Fibroblast of the aortic adventitia (primary cell): ENCODE measurements around the gene GLYATL1B. TPM values are rescaled to one million over a fixed set of nuclear protein-coding genes. Genes with fewer than 3 reads are reported as not detected.

Source experiments
- DNase-seq: peaks from one replicate; pipeline ENCODE4 v3.0.0-alpha.2; 2010; ENCODE audit warnings: low read depth
- H3K4me3 ChIP-seq: 2 replicates; pipeline ENCODE4 v1.5.1; 2011; ENCODE audit warnings: low read depth, mild to moderate bottlenecking, control low read depth, low read length, moderate library complexity
- CTCF ChIP-seq: IDR thresholded peaks from 2 replicates; pipeline ENCODE4 v1.5.1; 2011; ENCODE audit warnings: mild to moderate bottlenecking, low read length, control low read depth, inconsistent platforms; ENCODE audit not compliant: insufficient read depth
- total RNA-seq: library from RNA; depleted of rRNA; stranded (reverse); fragments of >200 nt; gene quantifications from 2 replicates; pipeline ENCODE4 v1.2.3, GENCODE V29; 2012; ENCODE audit warnings: low replicate concordance

The GLYATL1B gene
- total RNA-seq, 1 donor: not detected

GRCh38 chr11:59137190-59137589, 51.1 kb downstream of the GLYATL1B start:
- no peak overlapping the region for H3K4me3 ChIP-seq
- no peak for DNase-seq
- no peak for TF ChIP-seq CTCF

GRCh38 chr11:59138643-59139042, 52.5 kb downstream of the GLYATL1B start:
- peak; percentile 3 for DNase-seq
- no peak for TF ChIP-seq CTCF
- H3K4me3 ChIP-seq: no peak overlapping the region

GRCh38 chr11:59141191-59141590, 55.1 kb downstream of the GLYATL1B start:
- DNase-seq: no peak

GRCh38 chr11:59141673-59142460, 55.8 kb downstream of the GLYATL1B start:
- DNase-seq: peak; percentile 61
- H3K4me3 ChIP-seq: peak overlapping the region; percentile 88
- TF ChIP-seq CTCF: no peak

More at GRCh38 chr11:59141191-59141590, 55.1 kb downstream of the GLYATL1B start:
- no peak for TF ChIP-seq CTCF
- no peak overlapping the region for H3K4me3 ChIP-seq

GRCh38 chr11:59142530-59143507, 56.7 kb downstream of the GLYATL1B start, which contains the start of gene FAM111A:
Gene FAM111A, plus strand, starts transcription at chr11:59142856. Its CDS starts 6,017 bp downstream, at chr11:59148873.
- TF ChIP-seq CTCF: peak; percentile 44
- peak; percentile 84 for DNase-seq
- H3K4me3 ChIP-seq: peak within 1 kb of the TSS; percentile 88

DNA sequence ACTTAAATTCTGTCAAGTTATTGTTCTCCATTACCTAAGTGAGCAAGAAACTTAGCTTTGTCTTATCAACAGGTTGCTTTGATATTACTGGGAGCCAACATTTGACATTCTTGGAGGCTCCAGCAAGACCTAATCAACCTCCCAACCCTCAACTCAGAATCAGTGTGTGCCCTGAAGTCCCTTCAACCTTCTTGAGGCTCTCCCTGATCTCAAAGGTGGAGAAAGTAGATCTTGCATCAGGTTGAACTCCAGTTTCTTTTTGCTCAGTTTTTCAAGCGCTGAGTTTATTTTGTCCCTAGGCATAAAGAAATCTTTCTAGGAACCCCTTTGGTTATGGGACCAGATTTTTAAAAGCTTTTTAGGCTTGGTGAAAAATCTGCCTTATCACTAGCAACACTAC, 58.0 kb downstream of the GLYATL1B start:
- no peak for TF ChIP-seq CTCF
- H3K4me3 ChIP-seq: peak overlapping the region; percentile 88
- peak; percentile 30 for DNase-seq

Other genes starting within 250 kb of the GLYATL1B start
- gene GLYATL2, start 241.6 kb upstream of the GLYATL1B start, total RNA-seq: 3.3 TPM in 1 of 2 replicates, not detected in the other
- 2.9 TPM in 1 of 2 replicates, not detected in the other for gene GLYATL1, start 146.8 kb upstream of the GLYATL1B start, total RNA-seq
- 0.41 and 42.9 TPM in 2 replicates for gene FAM111B, start 20.9 kb downstream of the GLYATL1B start, total RNA-seq
- 42.9 and 103 TPM in 2 replicates for gene FAM111A, start 56.5 kb downstream of the GLYATL1B start, total RNA-seq
- gene DTX4, start 85.8 kb downstream of the GLYATL1B start, total RNA-seq: 0.18 and 0.57 TPM in 2 replicates
- gene MPEG1, start 126.6 kb downstream of the GLYATL1B start, total RNA-seq: not detected in 2 replicates